Activated CD8-positive, alpha-beta T cell treated with anti-CD3 and anti-CD28 coated beads for 36 hours (primary cell): ENCODE results near the gene ACOT7. TPM values are rescaled to one million over a fixed set of nuclear protein-coding genes. Genes with fewer than 3 reads are reported as not detected.

Source experiments
- ATAC-seq: fragments of 200-7000 bp; cut with Tn5 transposase; one replicate; pipeline ENCODE4 v1.10.0; 2021; ENCODE audit warnings: mild to moderate bottlenecking, moderate library complexity
- CTCF ChIA-PET: fragments of 350-600 bp; sonication (Branson Sonifier 250); formaldehyde crosslinking; loops from one replicate; lab custom pipeline; 2021; ENCODE audit warnings: antibody characterized with exemption; lab: Charles Lee
- POLR2A ChIA-PET: fragments of 350-600 bp; sonication (Branson Sonifier 250); formaldehyde crosslinking; loops from one replicate; lab custom pipeline; 2021; ENCODE audit warnings: antibody characterized with exemption; lab: Charles Lee
- DNase-seq: peaks from one replicate; pipeline ENCODE4 v3.0.0-alpha.2; 2020
- H3K27ac Mint-ChIP-seq: one replicate; pipeline ENCODE4 v1.8.0; 2021; ENCODE audit warnings: mild to moderate bottlenecking, mixed read lengths
- H3K27me3 Mint-ChIP-seq: one replicate; pipeline ENCODE4 v1.8.0; 2021; ENCODE audit warnings: mixed read lengths
- H3K36me3 Mint-ChIP-seq: one replicate; pipeline ENCODE4 v1.8.0; 2021; ENCODE audit warnings: low read depth, mixed read lengths
- H3K4me1 Mint-ChIP-seq: one replicate; pipeline ENCODE4 v1.8.0; 2021; ENCODE audit warnings: low read depth, mixed read lengths
- H3K4me3 Mint-ChIP-seq: one replicate; pipeline ENCODE4 v1.8.0; 2021; ENCODE audit warnings: mild to moderate bottlenecking, moderate library complexity, mixed read lengths
- H3K9me3 Mint-ChIP-seq: one replicate; pipeline ENCODE4 v1.8.0; 2021; ENCODE audit warnings: mixed read lengths
- intact Hi-C: fragments of 100-400 bp; cut with micrococcal nuclease; formaldehyde crosslinking; loops from one replicate; pipeline ENCODE4 v1.10.0; 2022
- total RNA-seq, 2 experiments: library from RNA; stranded (reverse); gene quantifications; one replicate each; pipeline ENCODE4 v1.2.3, GENCODE V29; 2021
- TF ChIP-seq, protein P1 (sequence below): fragments of 200-600 bp; IDR thresholded peaks from one replicate; pipeline ENCODE4 v1.8.0; 2022; ENCODE audit warnings: antibody characterized with exemption, mild to moderate bottlenecking

The ACOT7 gene
- total RNA-seq, 2 experiments from 2014 or later = 80.4 to 86.7 TPM

DNA sequence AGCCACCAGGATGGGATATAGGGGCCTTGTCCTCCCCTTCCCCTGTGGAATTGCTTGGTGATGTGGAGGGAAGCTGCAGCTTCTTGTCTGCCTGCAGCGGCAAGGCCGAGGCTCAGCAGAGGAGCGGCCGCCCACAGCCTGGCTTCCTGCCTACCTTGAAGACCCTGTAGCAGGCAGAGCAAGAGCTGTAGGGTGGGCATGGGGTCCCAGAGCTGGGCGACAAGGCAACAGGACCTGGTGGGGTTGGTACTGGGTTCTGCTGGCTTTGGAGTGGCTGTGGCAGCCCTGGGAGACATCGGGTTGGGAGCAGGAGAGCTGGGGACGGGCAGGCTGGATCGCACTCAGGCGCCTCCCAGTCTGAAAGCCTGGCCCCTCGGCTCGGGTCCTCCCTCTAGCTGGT lies 126.9 kb downstream of the ACOT7 start:
- H3K4me1 Mint-ChIP-seq = no peaks in the 10 kb centered on the region
- no peaks in the 10 kb centered on the region for H3K9me3 Mint-ChIP-seq

DNA sequence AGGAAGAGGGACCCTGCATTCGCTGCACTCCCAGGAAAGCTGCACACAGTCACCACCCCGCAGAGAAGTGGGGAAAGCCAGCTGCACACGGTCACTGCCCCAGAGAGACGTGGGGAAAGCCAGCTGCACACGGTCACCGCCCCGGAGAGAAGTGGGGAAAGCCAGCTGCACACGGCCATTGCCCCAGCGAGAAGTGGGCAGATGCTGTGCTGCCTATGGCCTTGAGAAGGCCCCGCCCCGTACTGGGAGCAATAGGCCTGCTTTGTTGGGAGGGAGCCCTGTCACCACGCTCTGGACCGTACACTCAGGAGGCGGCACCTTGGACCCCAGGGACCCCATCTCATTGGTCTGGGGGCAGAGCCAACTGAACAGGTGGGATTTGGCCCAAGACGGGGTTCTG lies 128.4 kb downstream of the ACOT7 start:
- H3K4me1 Mint-ChIP-seq = no peaks in the 10 kb centered on the region
- POLR2A ChIA-PET = no interaction called here

More for the DNA sequence above, 126.9 kb downstream of the ACOT7 start:
- Mint-ChIP-seq H3K36me3 (no peaks in the 10 kb centered on the region), H3K27me3 (peaks cover 4% of the 10 kb centered on the region), H3K27ac (no peak overlapping the region), H3K4me3 (no peak overlapping the region)
- TF ChIP-seq, protein P1, sequence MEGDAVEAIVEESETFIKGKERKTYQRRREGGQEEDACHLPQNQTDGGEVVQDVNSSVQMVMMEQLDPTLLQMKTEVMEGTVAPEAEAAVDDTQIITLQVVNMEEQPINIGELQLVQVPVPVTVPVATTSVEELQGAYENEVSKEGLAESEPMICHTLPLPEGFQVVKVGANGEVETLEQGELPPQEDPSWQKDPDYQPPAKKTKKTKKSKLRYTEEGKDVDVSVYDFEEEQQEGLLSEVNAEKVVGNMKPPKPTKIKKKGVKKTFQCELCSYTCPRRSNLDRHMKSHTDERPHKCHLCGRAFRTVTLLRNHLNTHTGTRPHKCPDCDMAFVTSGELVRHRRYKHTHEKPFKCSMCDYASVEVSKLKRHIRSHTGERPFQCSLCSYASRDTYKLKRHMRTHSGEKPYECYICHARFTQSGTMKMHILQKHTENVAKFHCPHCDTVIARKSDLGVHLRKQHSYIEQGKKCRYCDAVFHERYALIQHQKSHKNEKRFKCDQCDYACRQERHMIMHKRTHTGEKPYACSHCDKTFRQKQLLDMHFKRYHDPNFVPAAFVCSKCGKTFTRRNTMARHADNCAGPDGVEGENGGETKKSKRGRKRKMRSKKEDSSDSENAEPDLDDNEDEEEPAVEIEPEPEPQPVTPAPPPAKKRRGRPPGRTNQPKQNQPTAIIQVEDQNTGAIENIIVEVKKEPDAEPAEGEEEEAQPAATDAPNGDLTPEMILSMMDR = no peak
- ATAC-seq (no peak), DNase-seq (no peak)
- ChIA-PET CTCF (interaction anchor here (0.7 to 2.1 kb wide), 2 partner anchors 20 to 113 kb away, joined by 3 to 9 read pairs; no protein-coding TSS in a partner anchor), POLR2A (no interaction called here)
- intact Hi-C loops = no loop called here

DNA sequence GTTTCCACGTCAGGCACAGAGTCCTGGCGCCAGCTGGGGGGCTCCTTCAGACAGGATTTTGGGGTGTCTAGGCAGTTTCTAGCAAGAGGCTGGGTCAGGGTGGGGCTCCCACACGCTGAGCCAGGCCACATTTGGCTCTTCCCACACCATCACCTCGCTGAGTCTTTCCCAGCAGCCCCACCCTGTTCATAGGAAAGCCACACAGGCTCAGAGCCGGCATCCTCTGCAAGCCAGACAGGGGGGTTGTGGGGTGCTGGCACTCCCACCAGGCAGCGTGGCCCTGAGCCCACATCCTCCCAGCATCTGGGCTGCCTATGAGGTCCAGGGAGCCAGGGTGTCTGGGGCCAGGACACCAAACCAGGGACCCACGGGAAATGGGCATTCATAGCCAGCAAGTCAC lies 129.9 kb downstream of the ACOT7 start:
- Mint-ChIP-seq H3K36me3 (no peaks in the 10 kb centered on the region), H3K9me3 (no peaks in the 10 kb centered on the region), H3K4me1 (peaks cover 4% of the 10 kb centered on the region), H3K27ac (no peak overlapping the region), H3K4me3 (no peak overlapping the region), H3K27me3 (peaks cover 16% of the 10 kb centered on the region)
- no peak for ATAC-seq
- intact Hi-C loops = no loop called here
- TF ChIP-seq, protein P1 = no peak
- DNase-seq = no peak
- POLR2A ChIA-PET = no interaction called here
- CTCF ChIA-PET = no interaction called here

More for the DNA sequence above, 128.4 kb downstream of the ACOT7 start:
- peaks cover 7% of the 10 kb centered on the region for H3K27me3 Mint-ChIP-seq
- CTCF ChIA-PET = interaction anchor here (1.3 kb wide), 1 partner anchor 19 kb away, joined by 4 read pairs; no protein-coding TSS in a partner anchor
- no peak for DNase-seq
- ATAC-seq = no peak
- H3K4me3 Mint-ChIP-seq = no peak overlapping the region
- no peak overlapping the region for H3K27ac Mint-ChIP-seq
- TF ChIP-seq, protein P1 = no peak
- no peaks in the 10 kb centered on the region for H3K36me3 Mint-ChIP-seq
- no peaks in the 10 kb centered on the region for H3K9me3 Mint-ChIP-seq
- intact Hi-C loops = no loop called here

DNA sequence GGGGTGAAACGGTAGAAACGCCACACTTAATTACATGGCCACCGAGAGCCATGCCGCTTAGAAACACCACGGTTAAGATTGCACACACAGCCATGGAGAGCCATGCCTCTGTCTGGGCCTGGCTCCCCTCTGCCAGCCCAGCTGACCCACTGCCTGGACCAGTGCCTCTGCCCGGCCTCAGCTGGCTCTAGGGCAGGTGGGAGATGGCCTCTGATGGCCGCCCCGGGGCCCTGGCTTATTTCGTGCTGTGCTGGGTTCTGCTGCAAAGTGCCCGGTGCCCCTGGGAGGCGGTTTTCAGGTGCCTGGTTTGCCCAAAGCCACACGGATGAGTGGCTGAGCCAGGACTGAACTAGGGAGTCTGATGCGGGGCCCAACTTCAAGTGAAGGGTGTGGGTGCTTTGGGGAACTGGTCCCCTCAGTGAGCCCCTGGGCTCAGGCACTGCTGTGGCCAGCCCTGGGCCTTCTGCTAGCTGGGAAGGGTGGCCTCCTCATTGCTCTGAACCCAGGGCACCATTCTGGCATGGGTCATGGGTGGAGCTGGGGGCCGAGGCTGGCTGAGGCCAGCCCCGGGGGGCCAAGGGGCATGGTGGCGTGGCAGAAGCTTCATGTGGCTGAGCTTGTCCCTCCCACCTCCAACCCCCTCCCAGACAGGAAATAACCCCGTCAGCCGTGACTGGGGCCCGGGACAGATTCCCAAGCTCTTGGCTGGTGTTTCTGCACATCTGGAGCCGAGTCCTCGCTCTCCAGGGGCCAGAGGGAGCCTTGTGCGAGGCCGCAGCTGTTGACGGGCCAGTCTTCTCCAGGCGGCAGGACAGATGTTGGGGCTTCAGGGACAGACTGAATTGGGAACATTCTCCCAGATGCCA lies 130.8 kb downstream of the ACOT7 start:
- intact Hi-C loops = no loop called here
- TF ChIP-seq, protein P1 = no peak
- ATAC-seq = no peak

DNA sequence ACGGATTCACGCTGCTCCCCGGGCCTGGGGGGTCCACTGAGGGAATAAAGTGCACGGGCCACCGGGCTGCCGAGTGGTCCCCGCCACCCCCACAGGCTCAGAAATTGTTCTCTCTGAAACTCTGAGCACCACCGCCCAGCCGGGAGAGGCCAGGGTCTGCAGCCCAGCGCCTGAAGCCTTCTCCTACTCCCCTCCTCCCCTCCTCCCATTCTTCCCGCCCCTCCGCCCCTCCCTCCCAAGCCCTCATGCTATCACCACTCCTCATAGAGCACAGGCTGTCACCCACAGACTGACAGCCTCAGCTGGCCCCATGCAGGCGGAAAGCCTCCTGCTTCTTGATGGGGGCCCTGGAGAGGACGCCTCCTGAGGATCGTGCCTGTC lies 132.0 kb downstream of the ACOT7 start:
- intact Hi-C loops = no loop called here
- Mint-ChIP-seq H3K4me1 (peaks cover 4% of the 10 kb centered on the region), H3K4me3 (peak overlapping the region; percentile 33), H3K27me3 (peaks cover 16% of the 10 kb centered on the region), H3K36me3 (no peaks in the 10 kb centered on the region), H3K9me3 (no peaks in the 10 kb centered on the region), H3K27ac (no peak overlapping the region)
- DNase-seq (no peak), ATAC-seq (no peak)
- CTCF ChIA-PET = interaction anchor here (1.3 to 2.2 kb wide), 2 partner anchors 15 to 26 kb away, joined by 3 to 13 read pairs; no protein-coding TSS in a partner anchor
- POLR2A ChIA-PET = interaction anchor here (1.4 kb wide), 1 partner anchor 17 kb away, joined by 4 read pairs; no protein-coding TSS in a partner anchor
- TF ChIP-seq, protein P1 = no peak

More for the DNA sequence above, 130.8 kb downstream of the ACOT7 start:
- CTCF ChIA-PET = interaction anchor here (0.9 to 2.2 kb wide), 2 partner anchors 12 to 16 kb away, joined by 3 to 13 read pairs; no protein-coding TSS in a partner anchor
- H3K36me3 Mint-ChIP-seq = no peaks in the 10 kb centered on the region
- H3K4me1 Mint-ChIP-seq = peaks cover 4% of the 10 kb centered on the region
- no peaks in the 10 kb centered on the region for H3K9me3 Mint-ChIP-seq
- POLR2A ChIA-PET = interaction anchor here (0.6 to 1.4 kb wide), 2 partner anchors 15 to 436 kb away, joined by 4 read pairs; no protein-coding TSS in a partner anchor
- H3K4me3 Mint-ChIP-seq = no peak overlapping the region
- H3K27me3 Mint-ChIP-seq = peaks cover 16% of the 10 kb centered on the region
- no peak for DNase-seq
- no peak overlapping the region for H3K27ac Mint-ChIP-seq
